HG03060 (cell line): ENCODE data around the gene PITPNM3.
"Not testable (repeated sequence)": the region's sequence is repeated elsewhere in the genome, so short reads cannot be mapped to it uniquely, and the experiment has no call there.

Source experiments
- ATAC-seq: cut with Tn5 transposase; IDR thresholded peaks from one replicate; pipeline ENCODE4 v1.9.1; 2021; ENCODE audit warnings: low read depth, moderate number of reproducible peaks; ENCODE audit not compliant: unreplicated experiment

The PITPNM3 gene

DNA sequence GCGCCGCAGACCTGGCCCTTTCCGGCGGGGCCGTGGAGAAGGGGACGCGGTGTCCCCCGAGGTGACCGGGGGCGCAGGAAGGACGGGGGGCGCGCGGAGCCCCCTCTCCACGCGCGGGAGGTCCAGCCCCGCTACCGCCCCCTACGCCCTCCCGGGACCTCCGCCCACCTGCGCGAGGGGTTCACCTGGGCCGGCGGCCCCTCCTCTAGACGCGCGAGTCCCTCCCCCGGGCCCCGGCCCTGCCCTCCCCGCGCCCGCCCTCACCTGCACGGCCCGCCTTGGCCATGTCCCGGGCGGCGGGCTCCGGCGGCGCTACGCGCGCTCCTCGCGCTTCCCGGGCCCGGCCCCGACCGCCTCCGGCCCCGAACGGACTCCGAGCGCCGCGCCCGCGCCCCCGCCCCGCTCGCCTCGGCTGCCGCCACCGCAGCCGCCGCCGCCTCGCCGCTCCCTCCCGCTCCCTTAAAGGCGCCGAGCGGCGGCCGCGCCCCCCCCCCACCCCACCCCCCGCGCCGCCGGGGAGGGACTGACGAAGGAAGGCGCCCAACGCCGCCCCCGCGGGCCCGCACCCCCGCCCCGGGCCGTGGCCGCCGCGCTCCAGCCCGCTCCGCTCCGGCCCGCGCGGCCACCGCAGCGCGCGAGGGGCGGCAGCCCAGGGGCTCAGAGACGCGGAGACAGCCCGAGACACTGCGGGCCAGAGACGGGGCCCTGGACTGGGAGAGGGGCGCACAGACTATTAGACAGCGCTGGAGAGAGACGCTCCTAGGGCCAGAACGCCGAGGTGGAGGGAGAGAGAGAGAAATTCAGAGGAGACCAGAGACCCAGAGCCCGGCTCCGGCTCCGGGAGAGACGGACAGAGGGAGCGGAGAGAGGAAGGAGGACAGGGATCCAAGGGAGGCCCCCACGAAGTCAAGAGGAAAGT is at the start of gene PITPNM3:
TSS of gene PITPNM3 (minus strand) at position 435 of the 919 bp plus-strand sequence. CDS start at position 286, 149 bp downstream.
- ATAC-seq: no peak

DNA sequence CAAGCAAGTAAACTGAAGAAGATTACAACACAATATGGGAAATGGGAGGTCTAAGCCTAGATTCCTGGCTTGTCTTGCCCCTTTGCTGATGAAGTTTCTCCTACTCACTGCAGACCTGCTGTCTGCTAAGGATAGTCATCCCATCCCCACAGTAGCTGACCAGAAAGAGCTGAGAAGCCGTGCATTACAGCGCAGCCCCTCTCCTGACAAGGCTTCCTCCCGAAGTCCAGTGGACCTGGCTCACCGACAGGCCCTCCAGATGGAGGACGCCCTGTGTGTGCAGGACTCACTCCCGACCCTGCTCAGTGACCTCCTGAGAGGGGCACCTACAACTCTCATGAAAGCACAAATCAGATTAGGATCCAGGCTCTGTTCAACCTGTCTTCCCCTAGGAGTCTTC is 48.8 kb upstream of the PITPNM3 start:
- ATAC-seq: no peak

DNA sequence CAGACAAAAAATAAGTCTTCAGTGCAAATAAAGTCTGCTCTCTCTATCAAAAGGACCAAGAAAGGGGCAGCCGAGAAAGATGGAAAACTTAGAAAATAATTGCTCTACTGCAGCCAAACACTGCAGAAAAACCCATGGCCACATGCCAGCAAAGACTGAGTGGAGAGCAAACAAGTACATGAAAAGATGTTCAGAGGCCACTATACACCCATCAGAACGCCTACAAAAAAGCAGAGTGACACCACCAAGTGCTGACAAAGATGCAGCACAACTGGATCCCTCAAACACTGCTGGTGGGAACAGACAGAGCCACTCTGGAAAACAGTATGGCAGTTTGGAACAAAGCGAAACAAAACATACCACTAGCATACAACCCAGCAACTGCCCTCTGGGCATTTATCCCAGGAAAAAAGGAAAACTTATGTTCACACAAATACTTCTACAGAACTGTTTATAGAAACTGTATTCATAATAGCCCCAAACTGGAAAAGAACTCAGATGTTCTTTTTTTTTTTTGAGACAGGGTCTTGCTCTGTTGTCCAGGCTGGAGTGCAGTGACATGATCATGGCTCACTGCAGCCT is 47.5 kb upstream of the PITPNM3 start:
- ATAC-seq: no peak

DNA sequence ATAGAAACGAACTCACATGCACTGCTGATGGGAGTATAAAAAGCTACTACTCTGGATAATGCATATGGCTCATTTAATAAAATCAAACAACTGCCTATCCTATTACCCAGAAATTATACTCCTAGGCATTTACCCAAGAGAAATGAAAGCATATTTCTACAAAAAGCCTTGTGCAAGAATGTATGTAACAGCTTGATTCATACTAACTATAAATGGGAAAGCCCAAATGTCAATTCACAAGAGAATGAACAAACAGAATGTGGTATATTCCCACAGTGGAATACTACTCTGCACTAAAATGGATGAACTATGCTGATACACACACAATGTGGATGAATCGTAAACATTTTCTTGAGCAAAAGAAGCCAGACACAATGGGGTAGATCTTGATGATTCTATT is 45.8 kb upstream of the PITPNM3 start:
- ATAC-seq: no peak

DNA sequence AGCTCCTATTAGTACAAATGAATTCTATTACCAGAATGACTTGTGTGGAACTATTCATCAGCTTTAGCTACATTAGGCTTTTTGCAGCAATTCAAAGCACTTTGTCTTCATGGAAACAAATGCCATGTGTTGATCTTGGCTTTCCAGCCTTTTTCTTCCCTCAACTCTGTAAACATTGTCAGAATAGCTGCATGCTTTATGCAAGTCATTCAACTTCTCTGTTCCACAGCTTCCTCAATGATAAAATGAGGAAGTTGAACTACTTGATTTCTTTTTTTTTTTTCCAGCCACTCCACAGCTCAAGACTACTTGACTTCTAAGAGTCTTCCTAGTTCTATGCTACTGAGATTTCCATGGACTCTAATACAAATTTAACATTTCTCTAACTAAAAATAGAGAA is 43.0 kb upstream of the PITPNM3 start:
- no peak for ATAC-seq

DNA sequence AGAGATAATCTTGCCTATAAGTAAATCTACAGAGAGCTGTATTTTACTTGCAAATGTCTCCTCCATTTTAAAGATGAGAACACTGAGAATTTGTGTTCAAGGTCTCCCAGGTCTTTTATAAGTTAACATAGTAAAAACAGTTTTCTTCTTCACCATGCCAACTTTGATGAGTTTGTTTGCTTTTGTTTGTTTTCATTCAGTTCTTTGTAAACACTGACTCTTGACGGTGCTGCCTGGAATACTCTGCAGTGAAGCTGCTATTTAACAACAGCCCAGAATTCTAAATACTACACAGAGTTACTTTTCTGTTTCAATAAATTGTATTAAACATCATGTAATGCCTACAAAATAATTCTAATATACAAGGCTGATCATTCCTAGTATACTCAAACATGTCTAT is 41.4 kb upstream of the PITPNM3 start:
- no peak for ATAC-seq

DNA sequence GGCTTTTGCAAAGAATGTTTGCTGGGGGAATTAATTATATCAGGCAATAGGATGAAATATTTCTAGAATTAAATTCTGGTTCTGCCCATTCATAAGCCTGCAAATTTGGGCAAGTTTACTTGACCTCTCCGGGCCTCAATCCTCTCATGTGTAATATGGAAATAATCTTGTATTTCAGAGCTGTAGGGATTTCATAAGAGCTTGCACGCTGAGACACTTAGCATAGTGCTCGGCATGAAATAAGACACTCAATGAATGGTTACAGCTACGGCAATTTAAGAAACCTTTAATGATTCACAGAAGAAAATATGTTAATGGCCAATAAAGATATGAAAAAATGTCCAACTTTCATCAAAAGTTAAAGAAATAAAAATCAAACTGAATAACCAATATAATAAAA is 40.6 kb upstream of the PITPNM3 start:
- no peak for ATAC-seq

DNA sequence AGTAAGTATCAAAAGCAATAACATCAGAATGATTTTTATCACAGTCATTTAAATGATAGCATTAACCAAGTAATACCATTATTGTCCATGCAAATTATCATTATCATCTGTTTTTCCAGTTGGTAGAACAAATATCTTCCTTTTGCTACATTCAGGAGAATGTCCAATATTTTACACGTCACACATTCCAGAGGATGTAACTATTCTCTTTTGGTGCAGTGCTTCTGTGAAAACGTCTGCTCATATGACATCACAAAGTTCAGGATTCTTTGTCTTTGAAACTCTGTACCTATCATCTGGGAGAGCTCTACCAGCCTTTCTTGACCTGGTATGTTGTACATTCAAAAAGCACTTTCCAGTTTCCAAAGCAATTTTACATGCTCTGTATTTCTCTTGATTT is 40.2 kb upstream of the PITPNM3 start:
- no peak for ATAC-seq

DNA sequence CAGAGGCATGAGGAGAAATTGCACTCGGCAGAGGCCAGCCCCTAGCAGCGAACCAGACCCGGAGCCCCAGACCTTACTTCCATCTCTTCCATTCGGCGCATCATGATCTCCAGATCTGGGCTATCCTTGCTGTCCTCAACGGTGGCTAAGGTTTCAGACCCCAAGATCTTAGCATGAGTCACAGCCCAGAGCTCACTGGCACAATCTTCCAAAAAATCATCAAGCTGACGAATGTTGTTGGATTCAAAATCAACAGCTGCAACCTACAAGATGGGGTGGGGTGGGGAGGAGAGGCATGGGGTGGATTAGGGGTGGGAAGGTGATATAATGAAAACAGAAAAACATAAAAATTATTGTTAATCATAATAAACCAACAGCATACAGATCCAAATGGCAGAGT is 39.7 kb upstream of the PITPNM3 start:
- ATAC-seq: no peak

DNA sequence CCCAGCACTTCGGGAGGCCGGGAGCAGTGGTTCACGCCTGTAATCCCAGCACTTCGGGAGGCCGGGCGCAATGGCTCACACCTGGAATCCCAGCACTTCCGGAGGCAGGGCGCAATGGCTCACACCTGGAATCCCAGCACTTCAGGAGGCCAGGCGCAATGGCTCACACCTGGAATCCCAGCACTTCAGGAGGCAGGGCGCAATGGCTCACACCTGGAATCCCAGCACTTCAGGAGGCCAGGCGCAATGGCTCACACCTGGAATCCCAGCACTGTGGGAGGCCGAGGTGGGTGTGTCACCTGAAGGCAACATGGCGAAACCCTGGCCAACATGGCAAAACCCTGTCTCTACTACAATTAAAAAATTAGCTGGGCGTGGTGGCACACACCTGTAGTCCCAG is 37.0 kb upstream of the PITPNM3 start:
- not testable (repeated sequence) for ATAC-seq

DNA sequence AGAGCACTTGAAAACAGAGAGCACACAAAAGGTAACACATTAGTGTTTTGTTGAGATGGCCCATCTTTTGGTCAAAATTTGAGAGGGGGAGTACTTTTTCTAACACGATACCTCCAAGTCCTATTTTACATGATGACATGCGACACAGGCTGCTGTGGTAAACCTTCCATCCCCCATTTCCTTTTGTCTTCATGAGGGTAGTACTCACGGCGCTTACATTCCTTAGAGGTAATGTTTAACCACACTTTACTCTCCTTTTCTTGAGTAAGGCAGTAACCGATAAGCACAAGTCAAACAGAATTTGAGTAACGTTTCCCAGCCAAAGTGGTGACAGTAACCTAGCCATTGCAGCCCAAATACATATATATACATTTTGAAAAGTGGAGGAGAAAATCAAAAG is 35.8 kb upstream of the PITPNM3 start:
- ATAC-seq: no peak

DNA sequence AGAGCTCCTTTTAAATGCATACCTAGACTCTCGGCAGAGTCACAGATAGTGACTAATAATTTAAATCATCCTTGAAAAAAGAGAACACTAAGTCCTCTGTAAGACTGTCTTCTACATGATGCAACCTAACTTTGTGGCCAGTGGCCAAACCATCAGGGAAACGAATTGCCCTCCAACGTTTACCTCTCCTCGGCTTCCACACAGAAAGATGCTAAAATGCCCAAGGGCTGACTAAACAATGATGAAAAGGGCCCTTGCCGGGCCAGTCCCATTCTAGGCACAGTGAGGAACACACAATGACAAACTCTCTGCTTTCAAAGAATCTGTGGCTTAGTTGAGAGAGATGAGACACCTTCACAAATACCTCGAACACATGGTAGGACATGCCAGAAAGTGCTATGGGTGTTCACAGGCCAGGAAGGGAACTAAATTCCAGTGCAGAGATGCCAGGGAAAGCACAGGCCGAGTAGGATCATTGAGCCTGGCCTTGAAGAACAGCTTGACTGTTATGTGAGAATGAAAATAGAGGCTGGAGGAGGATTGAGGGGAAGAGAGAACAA is 35.3 kb upstream of the PITPNM3 start:
- no peak for ATAC-seq

DNA sequence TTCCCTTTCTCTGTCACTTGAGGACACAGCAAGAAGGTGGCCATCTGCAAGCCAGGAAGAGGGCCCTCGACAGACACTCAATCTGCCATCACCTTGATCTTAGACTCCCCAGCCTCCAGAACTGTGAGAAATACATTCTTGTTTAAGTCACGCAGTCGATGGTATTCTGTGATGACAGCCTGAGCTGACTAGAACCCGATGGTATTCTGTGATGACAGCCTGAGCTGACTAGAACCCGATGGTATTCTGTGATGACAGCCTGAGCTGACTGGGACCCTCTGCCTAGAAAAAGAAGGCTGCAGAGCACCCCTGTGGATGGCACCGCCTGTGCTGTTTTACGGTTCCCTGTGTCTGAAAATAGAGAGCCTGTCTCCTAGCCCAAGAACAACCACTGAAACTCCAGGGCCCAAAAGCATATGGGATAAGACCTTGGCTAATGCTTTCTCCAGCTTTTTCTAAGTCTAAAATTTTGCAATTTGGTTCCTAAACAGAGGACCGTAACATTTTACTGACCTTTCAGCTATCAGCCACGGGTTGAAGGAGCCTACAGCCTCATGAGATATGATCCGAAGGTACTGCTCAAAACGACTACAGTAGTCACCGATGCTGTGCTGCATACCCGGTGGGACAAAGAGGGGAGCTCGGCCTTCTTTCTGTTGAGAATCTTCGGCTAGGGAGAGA is 33.1 kb upstream of the PITPNM3 start:
- ATAC-seq: no peak

DNA sequence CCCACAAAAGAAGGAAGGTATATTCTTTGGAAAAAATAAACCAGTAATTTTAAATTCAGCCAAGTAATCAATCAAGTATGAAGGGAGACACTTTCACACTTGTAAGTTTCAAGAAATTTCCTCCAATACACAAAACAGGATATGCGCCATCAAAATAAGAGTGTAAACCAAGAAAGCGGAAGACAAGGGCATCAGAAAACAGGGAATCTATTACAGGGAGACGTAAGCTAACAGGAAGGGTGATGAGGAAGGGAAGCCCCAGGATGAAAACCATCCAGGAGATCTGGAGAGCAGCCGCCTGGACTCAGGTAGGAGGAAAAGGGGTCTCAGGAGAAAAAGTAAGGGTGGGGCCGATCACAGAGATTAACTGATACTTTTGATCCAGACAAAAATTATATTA is 31.8 kb upstream of the PITPNM3 start:
- ATAC-seq: no peak

DNA sequence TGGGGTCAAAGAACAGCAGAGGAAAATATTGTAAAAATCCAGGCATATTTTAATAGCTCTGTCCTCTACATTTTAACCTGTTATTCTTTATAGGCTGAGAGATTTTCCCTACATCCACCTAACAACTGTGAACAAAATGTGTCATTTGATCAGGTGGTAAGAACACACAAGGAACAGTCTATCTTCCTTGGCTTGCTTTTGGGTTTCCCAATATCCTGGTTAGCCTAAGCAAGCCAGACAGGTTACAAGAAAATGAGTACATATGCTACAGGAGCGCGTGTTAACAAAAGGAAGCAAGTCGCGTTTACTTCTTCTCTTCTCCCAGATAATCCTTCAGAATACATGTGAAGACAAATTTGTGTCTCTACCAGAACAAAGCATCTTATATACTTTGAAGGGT is 31.0 kb upstream of the PITPNM3 start:
- no peak for ATAC-seq

DNA sequence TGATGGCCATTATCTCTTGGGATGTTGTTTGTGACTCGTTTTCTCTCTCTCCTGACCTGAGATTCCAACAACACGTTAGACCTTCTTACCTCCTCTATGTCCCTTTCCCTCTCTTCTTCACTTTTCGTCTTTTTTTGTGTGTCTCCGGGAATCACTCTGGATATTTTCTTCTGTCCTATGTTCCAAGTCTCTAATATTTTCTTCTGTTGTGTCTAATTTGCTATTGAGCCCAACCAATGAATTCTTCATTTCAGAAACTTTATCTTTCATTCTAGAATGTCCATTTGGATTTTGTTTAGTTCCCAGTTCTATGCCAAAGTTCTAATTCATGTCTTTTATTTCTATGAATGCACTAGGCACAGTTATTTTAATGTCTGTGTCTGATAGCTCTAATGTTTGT is 27.1 kb upstream of the PITPNM3 start:
- ATAC-seq: no peak

DNA sequence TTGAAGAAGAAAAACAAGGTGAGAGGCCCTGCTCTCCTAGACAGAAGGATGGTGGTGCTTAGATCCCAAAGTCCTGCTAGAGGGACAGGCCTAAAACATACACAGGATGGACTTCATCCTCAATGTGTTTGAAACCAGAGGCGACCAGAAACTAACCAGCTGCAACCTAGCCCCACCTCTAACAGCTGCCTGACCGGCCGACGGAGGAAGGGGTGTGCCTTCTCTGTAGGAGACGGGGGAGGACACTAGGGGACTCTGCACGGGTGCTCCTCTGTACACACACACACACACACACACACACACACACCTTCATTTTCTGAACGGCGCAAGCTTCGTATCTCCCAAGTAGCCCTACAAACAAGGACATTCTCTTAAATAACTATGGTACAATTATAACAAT is 24.3 kb upstream of the PITPNM3 start:
- no peak for ATAC-seq

DNA sequence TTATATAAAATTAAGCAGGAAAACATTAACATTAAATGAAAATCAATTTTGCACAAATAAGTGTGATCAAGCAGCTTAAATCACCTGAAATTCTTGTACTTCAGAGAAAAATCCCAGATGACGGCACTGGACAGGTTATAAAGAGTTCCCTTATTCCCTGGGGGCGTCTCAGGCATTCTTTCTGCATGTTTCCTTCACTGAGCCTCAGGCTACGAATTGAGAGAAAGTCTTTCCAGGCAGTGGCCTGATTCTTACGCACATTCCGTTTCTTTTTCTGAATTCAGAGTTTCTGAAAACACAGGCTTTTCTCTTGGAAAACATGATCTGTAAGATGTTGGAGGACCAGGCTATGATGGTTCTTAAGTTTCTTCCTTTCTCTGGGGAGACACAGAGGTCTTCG is 22.1 kb upstream of the PITPNM3 start:
- ATAC-seq: no peak

DNA sequence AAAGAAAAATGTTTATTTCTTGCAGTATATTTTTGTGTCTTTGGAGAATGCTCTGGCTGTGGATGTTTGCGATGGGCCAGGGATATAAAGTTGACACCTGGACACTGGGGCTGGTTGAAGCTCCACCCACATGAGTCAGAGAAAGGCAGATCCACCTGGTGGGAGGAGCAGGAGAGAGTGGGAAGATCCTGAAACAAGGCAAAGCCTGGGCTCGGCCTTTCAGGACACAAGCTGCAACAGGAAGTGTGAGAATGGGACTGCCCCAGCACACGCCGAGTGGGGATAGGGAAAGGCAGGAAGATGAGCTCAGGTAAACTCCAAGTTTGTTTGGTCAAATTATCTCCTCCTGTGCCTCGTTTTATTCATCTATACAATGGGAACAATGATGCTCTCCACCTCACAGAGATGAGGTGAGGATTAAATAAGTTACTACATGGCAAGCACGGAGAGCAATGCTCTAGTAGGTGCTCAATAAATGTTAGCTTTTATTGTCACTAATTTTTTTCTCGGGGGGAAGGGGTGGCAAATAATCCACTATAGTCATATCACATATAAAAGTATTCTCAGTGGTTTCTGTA is 21.4 kb upstream of the PITPNM3 start:
- ATAC-seq: no peak

DNA sequence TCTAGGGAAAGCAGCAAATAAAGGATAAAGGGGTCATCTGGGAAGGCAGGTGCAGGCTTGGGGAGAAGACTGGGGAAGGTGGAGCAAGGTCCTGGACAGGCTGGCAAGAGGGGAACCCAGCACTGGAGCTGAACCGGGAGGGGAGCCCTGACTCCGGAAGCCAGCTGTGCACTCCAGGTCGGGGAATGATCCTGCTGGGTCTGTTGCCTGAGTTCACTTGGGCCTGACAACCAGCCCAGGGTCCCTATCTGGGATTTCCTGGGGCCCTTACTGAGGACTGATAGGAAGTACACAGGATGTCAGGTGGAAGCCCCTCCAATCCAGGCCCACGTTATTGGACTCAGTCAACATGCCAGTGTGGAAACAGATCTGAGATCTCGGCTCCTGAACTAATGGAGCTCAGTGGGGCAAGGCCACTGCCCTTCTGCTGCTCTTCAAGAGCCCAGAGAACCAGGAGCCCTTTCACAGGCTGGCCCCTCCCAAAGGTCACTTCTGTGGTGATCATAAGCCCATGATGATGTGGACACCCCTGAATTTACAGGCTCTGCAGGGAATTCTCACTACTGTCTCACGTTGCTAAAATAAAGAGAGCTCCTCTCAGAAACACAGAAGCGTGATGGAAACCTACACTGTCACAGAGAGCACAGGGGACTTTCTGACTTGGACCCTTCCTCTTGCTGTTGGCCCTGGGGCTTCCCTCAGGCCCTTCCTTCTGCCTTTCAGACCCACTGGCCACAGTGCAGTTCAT is 19.9 kb upstream of the PITPNM3 start:
- ATAC-seq: no peak
